Chondrocyte (in vitro differentiated cells): ENCODE measurements around the gene BBS9. TPM values are rescaled to one million over a fixed set of nuclear protein-coding genes. Genes with fewer than 3 reads are reported as not detected.

Source experiments
- DNase-seq: peaks from one replicate; pipeline ENCODE4 v3.0.0; 2021; ENCODE audit warnings: mixed read lengths, low spot score
- H3K27ac Mint-ChIP-seq: one replicate; pipeline ENCODE4 v1.8.0; 2021; ENCODE audit warnings: mild to moderate bottlenecking, moderate library complexity, mixed read lengths; ENCODE audit not compliant: unreplicated experiment
- H3K27me3 Mint-ChIP-seq: 2 replicates; pipeline ENCODE4 v1.8.0; 2021; ENCODE audit warnings: low read depth, mixed read lengths
- H3K36me3 Mint-ChIP-seq: 2 replicates; pipeline ENCODE4 v1.8.0; 2021; ENCODE audit warnings: low read depth, mixed read lengths
- H3K4me1 Mint-ChIP-seq: 2 replicates; pipeline ENCODE4 v1.8.0; 2021; ENCODE audit warnings: low read depth, mild to moderate bottlenecking, mixed read lengths
- H3K4me3 Mint-ChIP-seq: one replicate; pipeline ENCODE4 v1.8.0; 2021; ENCODE audit warnings: mild to moderate bottlenecking, moderate library complexity, mixed read lengths; ENCODE audit not compliant: unreplicated experiment
- H3K9me3 Mint-ChIP-seq: 2 replicates; pipeline ENCODE4 v1.8.0; 2021; ENCODE audit warnings: low read depth, mixed read lengths
- CTCF ChIP-seq: fragments of 200-600 bp; sonication (generic); IDR thresholded peaks from 2 replicates; pipeline ENCODE4 v1.5.0; 2021; ENCODE audit warnings: antibody characterized with exemption, mild to moderate bottlenecking, moderate library complexity
- total RNA-seq: library from RNA; stranded (reverse); gene quantifications from 3 replicates; pipeline ENCODE4 v1.2.1, GENCODE V29; 2021

BBS9 gene
- total RNA-seq, 1 donor from 2014 or later, result 16.5 TPM

- no peaks in the 10 kb centered on the region for H3K27me3 Mint-ChIP-seq
- no peak overlapping the region for H3K27ac Mint-ChIP-seq
- DNase-seq, result no peak
- H3K9me3 Mint-ChIP-seq, result no peaks in the 10 kb centered on the region
- TF ChIP-seq CTCF, result no peak
- H3K4me3 Mint-ChIP-seq, result no peak overlapping the region
- H3K36me3 Mint-ChIP-seq, result no peaks in the 10 kb centered on the region
- no peaks in the 10 kb centered on the region for H3K4me1 Mint-ChIP-seq
These were observed 303.5 kb downstream of the BBS9 start for GRCh38 chr7:33432821-33433220.

- H3K27me3 Mint-ChIP-seq, result no peaks in the 10 kb centered on the region
- H3K27ac Mint-ChIP-seq, result no peak overlapping the region
- no peaks in the 10 kb centered on the region for H3K9me3 Mint-ChIP-seq
- H3K36me3 Mint-ChIP-seq, result no peaks in the 10 kb centered on the region
- H3K4me3 Mint-ChIP-seq, result no peak overlapping the region
- H3K4me1 Mint-ChIP-seq, result no peaks in the 10 kb centered on the region
- DNase-seq, result no peak
- no peak for TF ChIP-seq CTCF
These were observed 304.0 kb downstream of the BBS9 start for GRCh38 chr7:33433357-33433756.

GRCh38 chr7:33444511-33444910 is 315.1 kb downstream of the BBS9 start:
- DNase-seq, result no peak
- Mint-ChIP-seq H3K36me3 (no peaks in the 10 kb centered on the region), H3K4me3 (no peak overlapping the region), H3K4me1 (no peaks in the 10 kb centered on the region), H3K9me3 (no peaks in the 10 kb centered on the region), H3K27ac (no peak overlapping the region), H3K27me3 (no peaks in the 10 kb centered on the region)
- TF ChIP-seq CTCF, result no peak

- no peaks in the 10 kb centered on the region for H3K27me3 Mint-ChIP-seq
- no peaks in the 10 kb centered on the region for H3K36me3 Mint-ChIP-seq
- H3K4me1 Mint-ChIP-seq, result no peaks in the 10 kb centered on the region
- no peak overlapping the region for H3K27ac Mint-ChIP-seq
- TF ChIP-seq CTCF, result no peak
- H3K9me3 Mint-ChIP-seq, result peaks cover 9% of the 10 kb centered on the region
- no peak overlapping the region for H3K4me3 Mint-ChIP-seq
- no peak for DNase-seq
These were observed 317.2 kb downstream of the BBS9 start for GRCh38 chr7:33446551-33446950.

- no peak overlapping the region for H3K27ac Mint-ChIP-seq
- H3K27me3 Mint-ChIP-seq, result no peaks in the 10 kb centered on the region
- H3K4me3 Mint-ChIP-seq, result no peak overlapping the region
- no peak for DNase-seq
- H3K36me3 Mint-ChIP-seq, result no peaks in the 10 kb centered on the region
- H3K9me3 Mint-ChIP-seq, result peaks cover 10% of the 10 kb centered on the region
- no peak for TF ChIP-seq CTCF
- peaks cover 8% of the 10 kb centered on the region for H3K4me1 Mint-ChIP-seq
These were observed 318.7 kb downstream of the BBS9 start for GRCh38 chr7:33448035-33448434.
